GM06990 (cell line): ENCODE data around the gene KIRREL2.

ENCODE experiments used
- DNase-seq: peaks from one replicate; pipeline ENCODE4 v3.0.0-alpha.2; 2011; ENCODE audit not compliant: insufficient read length; ENCODE audit errors: extremely low read depth
- H3K27me3 ChIP-seq: replicated peaks from 2 replicates; pipeline ENCODE4 v1.6.0; 2011; ENCODE audit warnings: low read length; ENCODE audit not compliant: control insufficient read depth, insufficient read depth
- H3K36me3 ChIP-seq: 2 replicates; pipeline ENCODE4 v1.5.1; 2011; ENCODE audit warnings: low read length; ENCODE audit not compliant: control insufficient read depth, insufficient read depth
- H3K4me3 ChIP-seq: replicated peaks from 2 replicates; pipeline ENCODE4 v1.5.1; 2011; ENCODE audit warnings: low read depth, mild to moderate bottlenecking, control low read depth, low read length
- TF ChIP-seq, protein P1 (sequence below): IDR thresholded peaks from 2 replicates; pipeline ENCODE4 v1.5.1; 2011; ENCODE audit warnings: low read length, control low read depth, mild to moderate bottlenecking, inconsistent platforms; ENCODE audit not compliant: insufficient read depth, poor library complexity, severe bottlenecking

KIRREL2 gene

DNA sequence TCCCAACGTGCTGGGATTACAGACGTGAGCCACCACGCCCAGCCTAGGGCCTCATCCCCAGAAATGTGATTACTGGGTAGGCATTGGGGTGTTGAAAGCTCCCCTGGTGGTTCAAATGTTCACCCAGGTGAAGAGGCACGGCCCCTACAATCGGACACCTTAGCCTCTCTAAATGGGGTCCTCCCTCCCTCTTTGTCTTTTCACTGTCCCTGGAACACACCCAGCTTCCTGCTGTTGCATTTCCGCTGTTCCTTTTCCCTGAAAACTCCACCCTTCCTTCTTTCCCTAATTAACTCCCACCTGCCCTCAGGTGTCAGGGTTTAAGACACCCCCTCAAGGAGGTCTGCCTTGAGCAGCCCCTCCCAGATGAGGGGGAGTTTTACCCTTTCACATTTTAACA, 40.4 kb upstream of the KIRREL2 start:
- TF ChIP-seq, protein P1, sequence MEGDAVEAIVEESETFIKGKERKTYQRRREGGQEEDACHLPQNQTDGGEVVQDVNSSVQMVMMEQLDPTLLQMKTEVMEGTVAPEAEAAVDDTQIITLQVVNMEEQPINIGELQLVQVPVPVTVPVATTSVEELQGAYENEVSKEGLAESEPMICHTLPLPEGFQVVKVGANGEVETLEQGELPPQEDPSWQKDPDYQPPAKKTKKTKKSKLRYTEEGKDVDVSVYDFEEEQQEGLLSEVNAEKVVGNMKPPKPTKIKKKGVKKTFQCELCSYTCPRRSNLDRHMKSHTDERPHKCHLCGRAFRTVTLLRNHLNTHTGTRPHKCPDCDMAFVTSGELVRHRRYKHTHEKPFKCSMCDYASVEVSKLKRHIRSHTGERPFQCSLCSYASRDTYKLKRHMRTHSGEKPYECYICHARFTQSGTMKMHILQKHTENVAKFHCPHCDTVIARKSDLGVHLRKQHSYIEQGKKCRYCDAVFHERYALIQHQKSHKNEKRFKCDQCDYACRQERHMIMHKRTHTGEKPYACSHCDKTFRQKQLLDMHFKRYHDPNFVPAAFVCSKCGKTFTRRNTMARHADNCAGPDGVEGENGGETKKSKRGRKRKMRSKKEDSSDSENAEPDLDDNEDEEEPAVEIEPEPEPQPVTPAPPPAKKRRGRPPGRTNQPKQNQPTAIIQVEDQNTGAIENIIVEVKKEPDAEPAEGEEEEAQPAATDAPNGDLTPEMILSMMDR = no peak
- no peaks in the 10 kb centered on the region for H3K36me3 ChIP-seq
- no peak overlapping the region for H3K4me3 ChIP-seq
- DNase-seq = no peak
- H3K27me3 ChIP-seq = no peaks in the 10 kb centered on the region; the same call in 1 of the 2 replicates

DNA sequence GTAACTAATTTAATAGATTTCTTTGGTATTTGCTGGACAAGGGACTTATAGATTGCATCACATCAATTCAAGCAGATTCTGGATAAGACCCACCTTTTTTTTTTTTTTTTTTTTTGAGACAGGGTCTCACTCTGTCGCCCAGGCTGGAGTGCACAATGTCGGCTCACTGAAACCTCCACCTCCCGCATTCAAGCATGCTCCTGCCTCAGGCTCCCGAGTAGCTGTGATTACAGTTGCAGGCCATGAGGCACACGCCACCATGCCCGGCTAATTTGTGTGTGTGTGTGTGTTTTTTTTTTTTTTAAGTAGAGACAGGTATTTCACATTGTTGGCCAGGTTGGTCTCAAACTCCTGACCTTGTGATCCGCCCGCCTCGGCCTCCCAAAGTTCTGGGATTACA, 39.9 kb upstream of the KIRREL2 start:
- no peak overlapping the region for H3K4me3 ChIP-seq
- no peaks in the 10 kb centered on the region for H3K36me3 ChIP-seq
- TF ChIP-seq, protein P1 = no peak
- no peaks in the 10 kb centered on the region; the same call in 1 of the 2 replicates for H3K27me3 ChIP-seq
- no peak for DNase-seq

DNA sequence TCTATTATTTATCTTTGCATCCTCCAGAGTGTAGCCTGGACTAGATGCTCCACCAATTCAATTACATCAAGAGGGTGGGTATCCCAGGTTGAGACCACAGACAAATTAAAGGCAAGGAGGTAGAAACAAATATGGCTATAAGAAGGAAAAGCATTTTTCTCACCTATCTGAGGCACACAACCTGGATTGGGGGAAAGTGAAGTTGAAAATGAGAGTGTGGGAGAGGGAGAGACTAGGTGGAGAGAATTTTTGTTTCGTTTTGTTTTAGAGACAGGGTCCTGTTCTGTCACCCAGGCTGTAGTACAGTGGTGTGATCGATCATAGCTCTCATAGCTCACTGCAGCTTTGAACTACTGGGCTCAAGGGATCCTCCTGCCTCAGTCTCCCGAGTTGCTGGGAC, 38.3 kb upstream of the KIRREL2 start:
- TF ChIP-seq, protein P1 = no peak
- H3K4me3 ChIP-seq = no peak overlapping the region

DNA sequence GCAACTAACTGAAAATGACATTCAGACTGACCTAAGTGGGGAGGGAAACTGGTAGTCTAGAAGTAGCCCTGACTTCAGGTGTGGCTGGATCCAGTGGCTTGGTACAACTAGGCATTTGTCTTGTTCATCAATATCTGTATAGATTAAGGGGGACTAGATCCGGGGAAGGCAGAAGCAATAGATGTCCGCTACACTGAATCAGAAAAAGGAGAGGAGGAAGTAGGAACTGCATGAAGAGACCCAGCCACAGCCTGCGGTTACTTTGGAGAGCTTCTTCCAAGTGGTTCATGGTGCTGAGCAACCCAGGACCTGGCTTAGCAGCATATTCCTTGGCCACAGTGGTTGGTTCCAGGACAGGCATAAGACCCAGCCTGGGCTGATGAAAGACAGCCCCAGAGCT, 34.1 kb upstream of the KIRREL2 start:
- DNase-seq = no peak
- Histone ChIP-seq H3K36me3 (no peaks in the 10 kb centered on the region), H3K4me3 (no peak overlapping the region), H3K27me3 (no peaks in the 10 kb centered on the region; the same call in 1 of the 2 replicates)
- TF ChIP-seq, protein P1 = no peak

More for the DNA sequence above, 38.3 kb upstream of the KIRREL2 start:
- DNase-seq = no peak
- Histone ChIP-seq H3K27me3 (no peaks in the 10 kb centered on the region; the same call in 1 of the 2 replicates), H3K36me3 (no peaks in the 10 kb centered on the region)

DNA sequence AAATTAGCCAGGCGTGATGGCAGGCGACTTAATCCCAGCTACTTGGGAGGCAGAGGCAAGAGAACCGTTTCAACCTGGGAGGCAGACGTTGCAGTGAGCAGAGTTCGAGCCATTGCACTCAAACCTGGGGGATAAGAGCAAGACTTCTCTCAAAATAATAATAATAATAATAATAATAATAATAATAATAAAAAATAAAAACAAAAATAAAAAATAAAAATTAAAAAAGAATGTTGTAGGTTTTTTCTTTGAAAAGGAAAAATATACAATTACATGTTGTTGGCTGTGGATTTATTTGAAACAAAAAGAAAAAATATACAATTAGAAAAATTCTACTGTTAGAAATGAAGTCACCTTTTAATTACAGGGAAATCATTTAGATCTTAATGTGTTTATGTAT, 32.6 kb upstream of the KIRREL2 start:
- DNase-seq = no peak
- no peak overlapping the region for H3K4me3 ChIP-seq
- H3K36me3 ChIP-seq = no peaks in the 10 kb centered on the region
- TF ChIP-seq, protein P1 = no peak
- H3K27me3 ChIP-seq = no peaks in the 10 kb centered on the region

DNA sequence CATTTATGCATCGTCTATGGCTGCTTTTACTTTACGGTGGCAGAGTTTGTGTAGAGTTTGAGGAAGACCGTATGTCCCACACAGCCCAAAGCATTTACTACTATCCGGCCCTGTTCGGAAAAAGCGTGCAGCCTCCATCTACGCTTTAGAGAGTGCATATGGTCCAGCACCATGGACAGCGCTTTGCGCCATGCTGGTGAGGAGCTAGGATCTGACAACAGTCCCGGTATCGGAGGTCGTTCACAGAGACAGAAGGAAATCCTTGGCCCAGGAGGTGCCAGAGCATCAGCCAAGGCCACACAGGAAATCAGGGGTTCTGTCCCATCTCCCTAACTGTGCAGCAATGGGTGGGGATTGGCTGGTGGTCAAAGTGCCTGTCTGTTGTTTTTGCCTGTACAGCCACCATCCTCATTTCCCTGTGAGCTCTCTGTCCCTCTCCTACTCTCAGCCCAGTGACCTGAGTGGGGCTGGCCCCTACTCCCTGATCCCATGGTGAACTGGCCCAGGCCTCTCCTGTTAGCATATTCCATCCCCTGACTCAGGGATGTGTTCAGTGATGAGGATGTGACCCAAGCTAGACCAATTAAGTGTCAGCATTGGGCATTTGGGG, 27.9 kb upstream of the KIRREL2 start:
- DNase-seq = no peak
- no peaks in the 10 kb centered on the region for H3K36me3 ChIP-seq
- TF ChIP-seq, protein P1 = no peak
- no peaks in the 10 kb centered on the region for H3K27me3 ChIP-seq
- H3K4me3 ChIP-seq = no peak overlapping the region
